IMR-90 (cell line): Measurements from ENCODE around the gene CD177. TPM values are rescaled to one million over a fixed set of nuclear protein-coding genes. Genes with fewer than 3 reads are reported as not detected.

Experiments used
- ATAC-seq: fragments of 200-7000 bp; cut with Tn5 transposase; 2 replicates; pipeline ENCODE4 v1.9.1; 2020; ENCODE audit warnings: low read depth, mild to moderate bottlenecking, moderate library complexity
- BruUV-seq: library from RNA; stranded (reverse); fragments of 400-500 nt; replicated peaks from 2 replicates; lab custom pipeline; 2021; lab: Mats Ljungman, UMichigan
- CTCF ChIA-PET: fragments of 300-600 bp; formaldehyde crosslinking; extraction: SDS; loops from one replicate; lab custom pipeline; 2021; ENCODE audit warnings: antibody characterized with exemption; lab: Yijun Ruan, JAX
- POLR2A ChIA-PET: fragments of 300-600 bp; sonication (Branson Sonifier 250); formaldehyde crosslinking; loops from one replicate; lab custom pipeline; 2022; ENCODE audit warnings: antibody characterized with exemption; ENCODE audit not compliant: unreplicated experiment; lab: Charles Lee
- DNase-seq: peaks from one replicate; pipeline ENCODE4 v3.0.0; 2013
- H2AFZ ChIP-seq: replicated peaks from 2 replicates; pipeline ENCODE3; 2013; ENCODE audit warnings: low read length, mild to moderate bottlenecking; ENCODE audit not compliant: poor library complexity
- H2AK5ac ChIP-seq: 2 replicates; pipeline ENCODE4 v1.6.1; 2013; ENCODE audit warnings: low read depth, low read length, inconsistent platforms
- H2AK9ac ChIP-seq: replicated peaks from 2 replicates; pipeline ENCODE3; 2013; ENCODE audit warnings: mild to moderate bottlenecking, low read depth, low read length, moderate library complexity; ENCODE audit not compliant: poor library complexity
- H2BK120ac ChIP-seq: 2 replicates; pipeline ENCODE4 v1.6.1; 2013; ENCODE audit warnings: low read depth, low read length, inconsistent platforms
- H2BK15ac ChIP-seq: 3 replicates; pipeline ENCODE4 v1.6.1; 2013; ENCODE audit warnings: low read depth, low read length, inconsistent platforms
- H2BK20ac ChIP-seq: 2 replicates; pipeline ENCODE4 v1.6.1; 2013; ENCODE audit warnings: low read depth, mild to moderate bottlenecking, inconsistent platforms, low read length, moderate library complexity
- H2BK5ac ChIP-seq: 2 replicates; pipeline ENCODE4 v1.6.1; 2013; ENCODE audit warnings: mild to moderate bottlenecking, low read depth, low read length, inconsistent platforms; ENCODE audit not compliant: poor library complexity, severe bottlenecking
- H3K14ac ChIP-seq: replicated peaks from 2 replicates; pipeline ENCODE4 v1.6.1; 2013; ENCODE audit warnings: low read depth, low read length, inconsistent platforms
- H3K18ac ChIP-seq: 2 replicates; pipeline ENCODE4 v1.6.1; 2013; ENCODE audit warnings: low read depth, low read length, control low read depth
- H3K23ac ChIP-seq: 2 replicates; pipeline ENCODE4 v1.6.1; 2013; ENCODE audit warnings: low read depth, low read length, inconsistent platforms
- H3K27ac ChIP-seq: 2 replicates; pipeline ENCODE4 v1.5.1; 2013; ENCODE audit warnings: mild to moderate bottlenecking, control low read depth, low read length; ENCODE audit not compliant: insufficient read depth
- H3K27me3 ChIP-seq: 2 replicates; pipeline ENCODE4 v1.6.1; 2013; ENCODE audit warnings: low read length; ENCODE audit not compliant: control insufficient read depth, insufficient read depth
- H3K36me3 ChIP-seq: 2 replicates; pipeline ENCODE4 v1.6.1; 2013; ENCODE audit warnings: low read length, mixed read lengths; ENCODE audit not compliant: control insufficient read depth, insufficient read depth
- H3K4ac ChIP-seq: 2 replicates; pipeline ENCODE4 v1.6.1; 2013; ENCODE audit warnings: low read depth, low read length, inconsistent platforms
- H3K4me1 ChIP-seq: 2 replicates; pipeline ENCODE4 v1.6.1; 2013; ENCODE audit warnings: low read length, mixed read lengths; ENCODE audit not compliant: control insufficient read depth, insufficient read depth
- H3K4me2 ChIP-seq: 2 replicates; pipeline ENCODE4 v1.6.1; 2013; ENCODE audit warnings: low read depth, mild to moderate bottlenecking, control low read depth, low read length, moderate library complexity
- H3K4me3 ChIP-seq: 2 replicates; pipeline ENCODE4 v1.5.1; 2013; ENCODE audit warnings: low read depth, mild to moderate bottlenecking, control low read depth, low read length, moderate library complexity; ENCODE audit not compliant: insufficient read depth
- H3K56ac ChIP-seq: 2 replicates; pipeline ENCODE4 v1.6.1; 2013; ENCODE audit warnings: low read length, inconsistent platforms; ENCODE audit not compliant: insufficient read depth; ENCODE audit errors: extremely low read depth
- H3K79me1 ChIP-seq, 2 experiments: 2 replicates each; pipeline ENCODE4 v1.6.1; 2013; ENCODE audit warnings: low read length in 2 of 2, inconsistent platforms in 1 of 2, low read depth in 1 of 2
- H3K9ac ChIP-seq: 2 replicates; pipeline ENCODE4 v1.6.1; 2013; ENCODE audit warnings: low read depth, low read length, control low read depth
- H3K9me1 ChIP-seq: 2 replicates; pipeline ENCODE4 v1.6.1; 2013; ENCODE audit warnings: low read length, inconsistent platforms; ENCODE audit not compliant: insufficient read depth
- H3K9me3 ChIP-seq: 2 replicates; pipeline ENCODE4 v1.6.1; 2013; ENCODE audit warnings: low read length; ENCODE audit not compliant: control insufficient read depth, insufficient read depth
- H4K20me1 ChIP-seq: 2 replicates; pipeline ENCODE4 v1.6.1; 2013; ENCODE audit warnings: low read length, inconsistent platforms; ENCODE audit not compliant: insufficient read depth
- H4K5ac ChIP-seq: 2 replicates; pipeline ENCODE4 v1.6.1; 2013; ENCODE audit warnings: mild to moderate bottlenecking, low read depth, low read length, control low read depth
- H4K8ac ChIP-seq, 2 experiments: 2 replicates each; pipeline ENCODE4 v1.6.1; 2013; ENCODE audit warnings: low read depth in 2 of 2, low read length in 2 of 2, control low read depth in 1 of 2, inconsistent platforms in 1 of 2
- H4K91ac ChIP-seq: 2 replicates; pipeline ENCODE4 v1.6.1; 2013; ENCODE audit warnings: low read depth, low read length, inconsistent platforms; ENCODE audit not compliant: insufficient read depth
- NFE2L2 ChIP-seq: fragments of 150-350 bp; IDR thresholded peaks from 2 replicates; pipeline ENCODE4 v1.6.1; 2016; ENCODE audit warnings: low read depth, mild to moderate bottlenecking, low read length
- RAD21 ChIP-seq: IDR thresholded peaks from 2 replicates; pipeline ENCODE4 v1.6.1; 2012; ENCODE audit warnings: low read length, improper control_type of control experiment
- RFX5 ChIP-seq: IDR thresholded peaks from 2 replicates; pipeline ENCODE4 v1.8.0; 2012; ENCODE audit warnings: low read depth, mild to moderate bottlenecking, low read length, moderate library complexity
- SMC3 ChIP-seq: fragments of 150-350 bp; IDR thresholded peaks from 2 replicates; pipeline ENCODE4 v1.6.1; 2016; ENCODE audit warnings: low read depth, mild to moderate bottlenecking, antibody characterized with exemption, low read length, moderate library complexity
- WGBS, 2 experiments: methylation state at CpG; one replicate each; pipeline versions ENCODE4 v1.1.5 to v1.1.7; 2013; ENCODE audit warnings: missing lambda C conversion rate in 2 of 2; ENCODE audit not compliant: insufficient read length in 1 of 2; ENCODE audit errors: extremely low coverage in 2 of 2; 5-methylcytosine and 5-hydroxymethylcytosine counted together
- dilution Hi-C: fragments of 300-500 bp; cut with HindIII; formaldehyde crosslinking; loops from one replicate; pipeline ENCODE4 v1.14.3; 2018; ENCODE audit warnings: low sequenced_read_pairs; ENCODE audit not compliant: unreplicated experiment
- in situ Hi-C: fragments of 300-500 bp; cut with MboI; formaldehyde crosslinking; loops from 3 replicates; pipeline ENCODE4 v1.14.3; 2019; ENCODE audit warnings: low sequenced_read_pairs, inconsistent platforms, mixed read lengths
- intact Hi-C: fragments of 100-400 bp; cut with micrococcal nuclease; formaldehyde crosslinking; loops from 2 replicates; pipeline ENCODE4 v1.10.0; 2022
- polyA plus RNA-seq, 3 experiments: library from polyadenylated mRNA; depleted of rRNA; stranded (reverse); fragments of >200 nt; gene quantifications; 2 replicates each; pipeline ENCODE4 v1.2.3, GENCODE V29; 2012; ENCODE audit warnings: low replicate concordance in 1 of 3
- total RNA-seq: library from RNA; depleted of rRNA; stranded (reverse); fragments of >200 nt; gene quantifications from 2 replicates; pipeline ENCODE4 v1.2.3, GENCODE V29; 2012

The CD177 gene
- total and polyA plus RNA-seq, 2 of the 4 experiments (the other 2 are of a cell fraction), result 0.14 TPM; not detected in 1

- H3K4ac ChIP-seq, result no peak overlapping the region
- H2AK5ac ChIP-seq, result no peak overlapping the region
- H3K56ac ChIP-seq, result no peak overlapping the region
- ChIA-PET POLR2A (no interaction called here), CTCF (no interaction called here)
- no peak overlapping the region for H3K27ac ChIP-seq
- dilution Hi-C loops (no loop called here), in situ Hi-C loops (no loop called here), intact Hi-C loops (no loop called here)
- H3K36me3 ChIP-seq, result no peaks in the 10 kb centered on the region
- H3K9me3 ChIP-seq, result no peaks in the 10 kb centered on the region
- H3K79me1 ChIP-seq, result no peaks in the 10 kb centered on the region
- TF ChIP-seq RFX5 (no peak), RAD21 (no peak), NFE2L2 (no peak), SMC3 (no peak)
- no peak overlapping the region for H4K5ac ChIP-seq
- no peak overlapping the region for H2BK5ac ChIP-seq
- H2AFZ ChIP-seq, result no peak overlapping the region
- no peak overlapping the region for H2BK120ac ChIP-seq
- no TSS peak for BruUV-seq
- WGBS, 2 experiments, result no CpG with 5 or more reads among the region's 8 CpGs
- H3K14ac ChIP-seq, result no peak overlapping the region
- H2BK15ac ChIP-seq, result no peak overlapping the region
- H4K91ac ChIP-seq, result no peak overlapping the region
- H4K8ac ChIP-seq, result no peak overlapping the region
- no peak overlapping the region for H3K18ac ChIP-seq
- no peak overlapping the region for H3K9ac ChIP-seq
- H3K27me3 ChIP-seq, result peaks cover 25% of the 10 kb centered on the region
- H2AK9ac ChIP-seq, result no peak overlapping the region
- H3K9me1 ChIP-seq, result no peaks in the 10 kb centered on the region
- no peaks in the 10 kb centered on the region for H3K4me1 ChIP-seq
- no peak overlapping the region for H3K4me2 ChIP-seq
- no peak for ATAC-seq
- no peaks in the 10 kb centered on the region; the same call in 1 of the 2 replicates for H4K20me1 ChIP-seq
- H3K23ac ChIP-seq, result no peak overlapping the region
- no peak overlapping the region for H3K4me3 ChIP-seq
- no peak for DNase-seq
- no peak overlapping the region for H2BK20ac ChIP-seq
Measured at GRCh38 chr19:43337737-43338136, 15.7 kb upstream of the CD177 start.
